SJSA1 (cell line): ENCODE data around the gene TAF1B. TPM values are rescaled to one million over a fixed set of nuclear protein-coding genes. Genes with fewer than 3 reads are reported as not detected.

Experiments used
- DNase-seq, 2 experiments: peaks; one replicate each; pipeline ENCODE4 v3.0.0-alpha.2; 2015 to 2020; ENCODE audit warnings: low spot score in 2 of 2, low read depth in 1 of 2
- H3K27ac ChIP-seq: fragments of 250-450 bp; sonication (Bioruptor Pico); 2 replicates; pipeline ENCODE4 v1.5.1; 2020; ENCODE audit warnings: mild to moderate bottlenecking, moderate library complexity
- H3K27me3 ChIP-seq: fragments of 250-450 bp; sonication (Bioruptor Pico); replicated peaks from 2 replicates; pipeline ENCODE4 v1.5.1; 2020; ENCODE audit warnings: mild to moderate bottlenecking, moderate library complexity
- H3K36me3 ChIP-seq: fragments of 250-450 bp; sonication (Bioruptor Pico); 2 replicates; pipeline ENCODE4 v1.5.1; 2020; ENCODE audit warnings: mild to moderate bottlenecking
- H3K4me1 ChIP-seq: fragments of 250-450 bp; sonication (Bioruptor Pico); replicated peaks from 2 replicates; pipeline ENCODE4 v1.6.1; 2021; ENCODE audit warnings: mild to moderate bottlenecking
- H3K4me3 ChIP-seq: fragments of 250-450 bp; sonication (Bioruptor Pico); 2 replicates; pipeline ENCODE4 v1.5.1; 2020; ENCODE audit warnings: mild to moderate bottlenecking
- H3K9me3 ChIP-seq: fragments of 250-450 bp; sonication (Bioruptor Pico); replicated peaks from 2 replicates; pipeline ENCODE4 v1.5.1; 2020; ENCODE audit warnings: mild to moderate bottlenecking
- total RNA-seq: library from RNA; depleted of rRNA; stranded (reverse); fragments of >200 nt; shearing (Covaris generic); gene quantifications from 2 replicates; pipeline ENCODE4 v1.2.3, GENCODE V29; 2014; rRNA removed

Gene TAF1B
- total RNA-seq, 1 experiment from 2014 or later = 35.6 TPM

GRCh38 chr2:9983401-9984216 is 140.3 kb downstream of the TAF1B start:
- no peaks in the 10 kb centered on the region for H3K27me3 ChIP-seq
- H3K27ac ChIP-seq = no peak overlapping the region
- peaks cover 35% of the 10 kb centered on the region for H3K4me1 ChIP-seq
- H3K4me3 ChIP-seq = no peak overlapping the region
- no peaks in the 10 kb centered on the region for H3K9me3 ChIP-seq
- H3K36me3 ChIP-seq = no peaks in the 10 kb centered on the region
- DNase-seq = no peak

Other genes with a start within 250 kb of the TAF1B start
- 369 and 491 TPM in 2 replicates for gene YWHAQ, start 212.5 kb upstream of the TAF1B start, total RNA-seq
- 1.3 and 2.3 TPM in 2 replicates for gene GRHL1, start 108.2 kb downstream of the TAF1B start, total RNA-seq
- gene KLF11, start 200.1 kb downstream of the TAF1B start, total RNA-seq = 13.6 and 16.0 TPM in 2 replicates
- 13.7 and 21.3 TPM in 2 replicates for gene CYS1, start 236.9 kb downstream of the TAF1B start, total RNA-seq